Measurements from ENCODE around the gene ARFRP1.
"Not testable (repeated sequence)": the region's sequence is repeated elsewhere in the genome, so short reads cannot be mapped to it uniquely, and the experiment has no call there.

ARFRP1 gene

DNA sequence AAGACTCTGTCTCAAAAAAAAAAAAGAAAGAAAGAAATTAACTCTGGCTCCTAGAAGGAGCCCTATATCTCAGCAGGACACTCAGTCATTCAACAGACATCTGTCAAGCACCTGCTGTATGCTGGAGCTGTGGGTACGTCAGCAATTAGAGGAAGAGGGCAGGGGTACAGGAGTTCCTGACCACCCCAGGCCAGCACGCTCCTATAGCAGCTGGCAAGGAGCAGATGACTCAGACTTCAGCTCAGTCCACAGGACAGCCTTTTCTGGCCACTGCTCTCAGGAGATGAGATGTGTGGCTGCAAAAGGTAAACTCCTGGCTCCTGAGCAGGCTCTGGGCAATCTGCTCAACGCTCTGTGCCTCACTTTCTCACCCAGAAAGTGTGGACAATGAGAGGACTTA lies 51.3 kb downstream of the ARFRP1 start:
- DNase-seq, result no peak
- TF ChIP-seq GATA1 (IDR thresholded peaks at IDR 0.05; ENCODE audit: low read depth, low read length) (no peak), POLR2A (IDR thresholded peaks at IDR 0.05; ENCODE audit: low read length) (no peak)

DNA sequence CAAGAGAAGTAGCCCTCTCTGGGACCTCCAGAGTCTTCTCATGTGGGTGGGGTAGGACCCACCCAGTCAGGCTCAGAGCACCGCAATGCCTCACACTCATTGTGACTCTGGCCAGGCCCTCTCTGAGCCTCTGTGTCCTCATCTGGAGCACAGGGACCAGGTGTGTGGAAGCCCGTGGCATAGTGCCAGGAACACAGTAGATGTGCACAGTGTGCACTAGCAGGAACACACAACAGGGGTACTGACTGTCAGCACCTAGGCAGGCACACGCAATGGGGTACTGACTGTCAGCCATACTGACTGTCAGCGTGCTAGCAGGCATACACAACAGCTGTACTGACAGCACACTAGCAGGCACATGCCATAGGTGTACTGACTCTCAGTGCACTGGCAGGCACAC lies 52.5 kb downstream of the ARFRP1 start:
- TF ChIP-seq GATA1 (IDR thresholded peaks at IDR 0.05; ENCODE audit: low read depth, low read length) (no peak), POLR2A (IDR thresholded peaks at IDR 0.05; ENCODE audit: low read length) (no peak)
- no peak for DNase-seq

DNA sequence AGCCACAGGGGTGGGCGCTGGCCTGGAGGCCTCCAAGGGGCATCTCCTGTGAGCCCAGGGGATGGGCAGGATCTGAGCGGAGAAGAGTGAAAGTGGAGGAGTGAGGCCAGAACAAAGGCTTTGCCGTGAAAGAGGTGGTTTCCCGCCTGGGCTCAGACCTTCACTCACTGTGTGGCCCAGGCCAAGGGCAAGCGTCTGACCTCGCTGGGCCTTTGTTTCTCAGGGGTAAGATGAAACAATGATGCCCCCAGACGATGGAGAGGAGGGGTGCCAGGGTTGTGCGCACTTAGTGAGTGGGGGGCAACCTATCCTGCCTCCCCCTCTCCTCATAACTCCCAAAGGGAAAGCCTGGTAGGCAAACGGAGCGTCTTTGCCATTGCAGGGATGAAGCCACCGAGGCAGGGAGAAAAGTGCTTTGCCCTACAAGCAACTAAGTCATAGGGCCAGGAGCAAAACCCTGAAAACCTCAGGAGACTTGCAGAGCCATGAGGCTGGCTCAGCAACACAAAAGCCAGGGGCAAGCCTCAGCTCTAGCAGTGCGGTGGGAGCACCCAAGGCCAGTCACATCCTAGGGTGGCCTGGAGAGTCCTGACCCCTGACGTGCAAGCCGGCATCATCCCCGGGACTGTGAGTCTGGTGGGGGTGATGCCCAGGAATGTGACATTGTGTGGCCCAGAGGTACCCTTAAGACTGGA lies 53.7 kb downstream of the ARFRP1 start:
- DNase-seq, result no peak
- no peak for TF ChIP-seq POLR2A (IDR thresholded peaks at IDR 0.05; ENCODE audit: low read length)
- no peak for TF ChIP-seq GATA1 (IDR thresholded peaks at IDR 0.05; ENCODE audit: low read depth, low read length)

DNA sequence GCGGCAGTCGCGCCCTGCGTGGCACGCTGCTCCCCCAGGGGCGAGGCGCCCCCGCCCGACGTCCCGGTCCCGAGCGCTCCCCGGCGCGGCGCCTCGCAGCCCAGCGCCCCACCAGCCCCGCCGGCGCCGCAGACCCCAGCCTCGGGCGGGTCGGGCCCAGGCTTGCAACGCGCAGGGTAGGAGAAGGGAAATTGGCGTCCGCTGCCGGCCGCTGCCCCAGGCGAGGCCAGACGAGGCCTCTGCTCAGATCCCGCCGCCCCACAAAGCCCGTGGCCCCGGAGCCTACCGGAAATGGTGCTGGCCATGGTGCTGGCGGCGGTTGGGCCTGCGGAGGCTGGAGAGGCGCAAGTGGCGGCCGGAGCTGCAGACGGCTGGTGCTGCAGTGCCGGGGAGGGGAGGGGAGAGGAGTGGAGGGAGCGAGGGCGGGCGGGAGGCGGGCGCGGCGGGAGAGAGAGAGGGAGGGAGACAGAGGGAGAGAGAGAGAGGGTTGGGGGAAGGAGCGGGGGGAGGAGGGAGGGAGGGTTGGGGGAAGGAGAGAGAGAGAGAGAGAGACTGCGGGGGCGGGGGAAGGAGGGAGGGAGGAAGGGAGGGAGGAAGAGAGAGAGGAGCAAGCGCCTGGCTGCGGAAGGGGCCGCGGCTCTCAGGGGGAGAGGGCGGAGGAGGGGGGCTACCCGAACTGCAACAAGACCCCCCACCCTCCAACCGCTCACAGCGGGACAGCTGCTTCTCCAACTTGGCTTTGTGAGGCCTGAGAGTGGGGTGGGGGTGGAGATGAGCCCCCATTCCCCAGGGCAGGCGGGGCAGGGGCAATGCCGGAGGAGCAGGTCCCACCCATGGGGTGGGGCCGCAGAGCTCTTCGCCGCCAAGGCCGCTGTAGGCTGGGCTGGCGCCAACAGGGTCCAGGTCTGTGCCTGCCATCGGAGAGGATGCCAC lies 54.5 kb downstream of the ARFRP1 start, which contains the start of gene STMN3:
Gene STMN3 (minus strand): TSS at position 384 of the 933 bp plus-strand sequence. CDS start 79 bp downstream, at position 305.
- TF ChIP-seq GATA1 (IDR thresholded peaks at IDR 0.05; ENCODE audit: low read depth, low read length) (no peak), POLR2A (IDR thresholded peaks at IDR 0.05; ENCODE audit: low read length) (no peak)
- DNase-seq, result peak; percentile 83 to 88

DNA sequence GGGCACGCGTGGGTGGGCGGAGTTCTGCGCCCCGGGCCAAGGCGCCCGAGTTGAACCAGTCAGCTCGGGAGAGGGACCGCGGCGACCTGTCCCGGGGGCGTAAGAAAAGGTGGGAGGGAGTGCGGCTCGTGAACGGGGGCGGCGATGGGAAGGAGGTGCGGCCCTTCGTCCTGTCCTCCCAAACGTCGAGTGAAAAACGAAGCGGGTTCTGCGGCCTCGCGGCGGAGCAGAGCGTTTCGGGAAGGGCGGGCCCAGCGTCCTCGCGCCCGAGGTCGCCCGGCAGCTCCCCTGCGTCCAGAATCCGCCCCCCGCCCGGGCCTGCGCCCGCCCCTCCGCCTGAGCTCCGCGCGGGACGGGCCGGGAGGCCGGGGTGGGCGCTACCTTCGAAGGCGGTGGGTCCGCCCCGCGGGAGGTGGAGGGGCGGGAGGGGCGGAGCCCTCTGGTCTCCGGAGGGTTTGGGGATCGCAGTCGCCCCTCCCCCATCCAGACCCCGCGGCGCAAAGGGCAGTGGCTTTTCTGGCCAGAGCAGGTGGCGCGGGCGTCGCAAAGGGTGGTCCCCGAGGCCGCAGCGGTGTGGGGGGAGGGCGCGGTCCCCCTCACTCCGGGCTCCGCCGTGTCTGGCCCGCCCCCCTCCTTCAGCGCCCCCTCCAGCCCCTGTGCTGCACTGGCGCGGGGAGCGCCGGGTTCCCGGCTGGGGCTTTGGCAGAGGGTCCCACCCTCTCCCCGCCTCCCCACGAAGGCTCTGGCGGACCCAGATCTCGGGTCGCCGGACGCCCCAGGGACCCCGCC lies 55.4 kb downstream of the ARFRP1 start:
- TF ChIP-seq POLR2A (IDR thresholded peaks at IDR 0.05; ENCODE audit: low read length), result no peak
- no peak for TF ChIP-seq GATA1 (IDR thresholded peaks at IDR 0.05; ENCODE audit: low read depth, low read length)
- DNase-seq, result peak in 1 of 2 experiments; percentile 20

DNA sequence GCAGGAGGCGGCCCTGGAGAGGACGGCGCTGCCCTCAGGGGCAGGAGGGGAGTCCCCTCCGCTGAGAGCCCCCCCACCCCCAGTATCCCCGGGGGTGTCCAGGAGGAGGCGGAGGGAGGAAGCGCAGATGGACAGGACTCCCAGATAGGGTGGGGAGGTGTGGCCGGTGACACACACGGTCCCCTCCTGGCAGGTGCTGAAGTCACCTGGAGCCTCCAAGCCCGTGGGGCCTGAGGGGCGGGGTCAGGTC lies 55.9 kb downstream of the ARFRP1 start:
- TF ChIP-seq POLR2A (IDR thresholded peaks at IDR 0.05; ENCODE audit: low read length) (no peak), GATA1 (IDR thresholded peaks at IDR 0.05; ENCODE audit: low read depth, low read length) (no peak)
- DNase-seq, result no peak

DNA sequence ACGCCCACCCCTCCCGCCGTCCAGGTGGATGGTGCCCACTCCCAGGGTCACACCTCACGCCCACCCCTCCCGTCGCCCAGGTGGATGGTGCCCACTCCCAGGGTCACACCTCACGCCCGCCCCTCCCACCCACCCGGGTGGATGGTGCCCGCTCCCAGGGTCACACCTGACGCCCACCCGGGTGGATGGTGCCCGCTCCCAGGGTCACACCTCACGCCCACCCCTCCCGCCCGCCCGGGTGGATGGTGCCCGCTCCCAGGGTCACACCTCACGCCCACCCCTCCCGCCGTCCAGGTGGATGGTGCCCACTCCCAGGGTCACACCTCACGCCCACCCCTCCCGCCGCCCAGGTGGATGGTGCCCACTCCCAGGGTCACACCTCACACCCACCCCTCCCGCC lies 57.3 kb downstream of the ARFRP1 start:
- not testable (repeated sequence) for DNase-seq

DNA sequence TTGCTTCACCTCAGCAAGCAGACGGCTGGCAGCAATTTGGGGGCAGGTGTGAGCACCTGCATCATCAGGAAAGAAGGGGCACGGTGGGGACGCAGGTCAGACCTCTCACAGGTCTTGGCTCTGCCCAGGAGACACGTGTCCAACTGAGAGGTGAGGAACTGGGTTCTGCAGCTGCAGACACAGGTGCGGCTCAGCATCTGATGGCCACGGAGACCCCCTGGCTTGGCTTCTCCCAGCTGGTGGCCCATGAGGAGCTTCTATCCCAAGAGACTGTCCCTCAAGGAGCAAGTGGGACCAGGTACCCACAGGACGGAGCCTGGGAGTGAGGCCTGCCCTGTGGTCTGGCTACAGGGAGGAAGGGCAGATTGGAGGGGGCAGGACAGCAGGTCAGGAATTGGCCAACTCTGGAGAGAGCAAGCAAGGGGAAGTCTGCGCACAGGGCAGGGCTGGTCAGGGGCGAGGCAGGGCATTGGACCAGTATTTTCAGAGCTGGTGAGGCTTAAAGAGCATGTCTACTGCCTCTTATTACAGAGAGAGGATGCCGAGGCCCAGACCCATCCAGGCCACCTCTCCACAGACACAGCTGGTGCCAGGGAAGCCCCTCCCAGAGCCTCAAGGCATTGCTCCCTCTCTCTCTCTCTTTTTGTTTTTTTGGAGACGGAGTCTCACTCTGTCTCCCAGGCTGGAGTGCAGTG lies 58.7 kb downstream of the ARFRP1 start:
- no peak for TF ChIP-seq POLR2A (IDR thresholded peaks at IDR 0.05; ENCODE audit: low read length)
- no peak for TF ChIP-seq GATA1 (IDR thresholded peaks at IDR 0.05; ENCODE audit: low read depth, low read length)

More for the DNA sequence above, 58.7 kb downstream of the ARFRP1 start:
- no peak for DNase-seq
